CD4-positive, alpha-beta T cell treated with Interleukin-2 at 100 ng/mL for 4 hours (primary cell): Measurements from ENCODE around the gene CLIC1.
A peak's percentile ranks its signal among the peaks of the same experiment; 100 is the strongest.
"Not testable (repeated sequence)": the region's sequence is repeated elsewhere in the genome, so short reads cannot be mapped to it uniquely, and the experiment has no call there.

Experiments
- DNase-seq: peaks from one replicate; pipeline ENCODE4 v3.0.0-alpha.2; 2020; ENCODE audit warnings: low spot score

Gene CLIC1

GRCh38 chr6:31722173-31722572, 14.2 kb downstream of the CLIC1 start:
- no peak for DNase-seq

GRCh38 chr6:31721351-31722020, 14.8 kb downstream of the CLIC1 start, which contains the start of gene LY6G6C:
LY6G6C (minus strand) TSS chr6:31721746; CDS start chr6:31721679, 67 bp downstream.
- no peak for DNase-seq

- DNase-seq: no peak
These were observed 16.0 kb downstream of the CLIC1 start for GRCh38 chr6:31720196-31720770.

- no peak for DNase-seq
These were observed 17.3 kb downstream of the CLIC1 start for GRCh38 chr6:31719001-31719400.

GRCh38 chr6:31718265-31718664, 18.1 kb downstream of the CLIC1 start:
- DNase-seq: no peak

GRCh38 chr6:31717499-31718222, 18.7 kb downstream of the CLIC1 start:
- no peak for DNase-seq

GRCh38 chr6:31715022-31715958, 21.0 kb downstream of the CLIC1 start, which contains the start of gene LY6G6D:
LY6G6D (plus strand) TSS chr6:31715348; CDS start chr6:31715356, 8 bp downstream.
- no peak for DNase-seq

- DNase-seq: no peak
These were observed 22.2 kb downstream of the CLIC1 start for GRCh38 chr6:31713991-31714684.

GRCh38 chr6:31713465-31713864, 22.9 kb downstream of the CLIC1 start:
- no peak for DNase-seq

- no peak for DNase-seq
These were observed 24.0 kb downstream of the CLIC1 start for GRCh38 chr6:31712296-31712695.

- no peak for DNase-seq
These were observed 25.1 kb downstream of the CLIC1 start for GRCh38 chr6:31711233-31711632.

GRCh38 chr6:31710523-31711219, 25.7 kb downstream of the CLIC1 start:
- DNase-seq: no peak

- not testable (repeated sequence) for DNase-seq
These were observed 27.2 kb downstream of the CLIC1 start for GRCh38 chr6:31709157-31709556.

GRCh38 chr6:31708224-31708623, 28.1 kb downstream of the CLIC1 start:
- DNase-seq: no peak

- no peak for DNase-seq
These were observed 28.6 kb downstream of the CLIC1 start for GRCh38 chr6:31707701-31708100.

GRCh38 chr6:31706599-31706998, 29.7 kb downstream of the CLIC1 start, which contains the start of gene LY6G6F:
LY6G6F (plus strand) TSS chr6:31706866; CDS start chr6:31706907, 41 bp downstream.
- no peak for DNase-seq

- DNase-seq: no peak
These were observed 30.4 kb downstream of the CLIC1 start for GRCh38 chr6:31705931-31706330.

GRCh38 chr6:31702819-31703716, 33.3 kb downstream of the CLIC1 start, which contains the start of gene ABHD16A:
ABHD16A (minus strand) TSS chr6:31703324; CDS start chr6:31703281, 43 bp downstream.
- peak; percentile 97 for DNase-seq

GRCh38 chr6:31702405-31702818, 33.9 kb downstream of the CLIC1 start:
- peak; percentile 7 for DNase-seq
